Transverse colon (tissue), 4 donors: ENCODE measurements around the gene KIF26A.

Experiments
- CTCF ChIP-seq, 5 experiments: fragments of 200-600 bp in 3 of 5; fragments of 450-650 bp in 2 of 5; sonication (generic) in 3 of 5; IDR thresholded peaks; 1 replicate in 2 of 5; 2 replicates in 3 of 5; pipeline ENCODE4 v1.5.1; 2016 to 2017; ENCODE audit warnings: antibody characterized with exemption in 5 of 5, inconsistent platforms in 3 of 5, mild to moderate bottlenecking in 2 of 5, moderate library complexity in 1 of 5
- POLR2AphosphoS5 ChIP-seq, 3 donors: sonication (generic); formaldehyde crosslinking; IDR thresholded peaks; one replicate each; pipeline ENCODE4 v1.6.1; 2016; ENCODE audit warnings: antibody characterized with exemption in 3 of 3

GRCh38 chr14:104157016-104157928 is 18.9 kb downstream of the KIF26A start:
- TF ChIP-seq POLR2AphosphoS5 (IDR thresholded peaks at IDR 0.05) (no peak), CTCF (IDR thresholded peaks at IDR 0.05) (peak in 1 of 5 experiments; percentile 22)
